ENCODE results near the gene UBE2S.

The UBE2S gene

DNA sequence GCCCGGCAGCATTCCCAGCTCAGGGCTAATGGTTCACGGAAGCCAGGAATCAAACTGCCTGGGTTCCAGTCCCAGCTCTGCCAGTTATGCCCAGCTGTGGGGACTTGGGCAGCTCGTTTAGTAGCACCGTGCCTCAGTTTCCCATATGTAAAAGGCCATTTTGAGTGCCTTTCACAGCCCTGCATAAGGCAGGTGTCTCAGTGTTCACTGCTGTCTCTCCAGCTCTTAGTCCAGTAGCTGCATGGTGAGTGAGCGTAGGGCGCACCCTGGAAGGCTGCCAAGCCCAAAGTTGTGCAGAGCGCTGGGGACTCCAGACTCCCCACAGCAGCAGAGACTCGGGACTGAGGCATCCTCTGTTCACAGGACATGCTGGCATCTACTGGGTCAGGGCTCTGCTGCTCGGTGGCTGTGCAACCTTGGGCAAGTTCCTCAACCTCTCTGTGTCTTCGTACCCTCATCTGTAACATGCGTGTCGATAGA, 16.4 kb downstream of the UBE2S start:
- Histone ChIP-seq H3K27me3 (no peaks in the 10 kb centered on the region), H3K9me3 (no peaks in the 10 kb centered on the region), H3K36me3 (peaks cover 44% of the 10 kb centered on the region), H3K27ac (no peak overlapping the region), H3K4me3 (ENCODE audit: low read depth in 1 of 2, low read length in 1 of 2) (no peak overlapping the region), H3K4me1 (ENCODE audit: control insufficient read depth in 1 of 2, insufficient read depth in 1 of 2, low read depth in 1 of 2, low read length in 1 of 2) (peaks cover 22 to 26% of the 10 kb centered on the region in 2 experiments)
- TF ChIP-seq, protein P1, sequence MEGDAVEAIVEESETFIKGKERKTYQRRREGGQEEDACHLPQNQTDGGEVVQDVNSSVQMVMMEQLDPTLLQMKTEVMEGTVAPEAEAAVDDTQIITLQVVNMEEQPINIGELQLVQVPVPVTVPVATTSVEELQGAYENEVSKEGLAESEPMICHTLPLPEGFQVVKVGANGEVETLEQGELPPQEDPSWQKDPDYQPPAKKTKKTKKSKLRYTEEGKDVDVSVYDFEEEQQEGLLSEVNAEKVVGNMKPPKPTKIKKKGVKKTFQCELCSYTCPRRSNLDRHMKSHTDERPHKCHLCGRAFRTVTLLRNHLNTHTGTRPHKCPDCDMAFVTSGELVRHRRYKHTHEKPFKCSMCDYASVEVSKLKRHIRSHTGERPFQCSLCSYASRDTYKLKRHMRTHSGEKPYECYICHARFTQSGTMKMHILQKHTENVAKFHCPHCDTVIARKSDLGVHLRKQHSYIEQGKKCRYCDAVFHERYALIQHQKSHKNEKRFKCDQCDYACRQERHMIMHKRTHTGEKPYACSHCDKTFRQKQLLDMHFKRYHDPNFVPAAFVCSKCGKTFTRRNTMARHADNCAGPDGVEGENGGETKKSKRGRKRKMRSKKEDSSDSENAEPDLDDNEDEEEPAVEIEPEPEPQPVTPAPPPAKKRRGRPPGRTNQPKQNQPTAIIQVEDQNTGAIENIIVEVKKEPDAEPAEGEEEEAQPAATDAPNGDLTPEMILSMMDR (IDR thresholded peaks at IDR 0.05) = no peak

DNA sequence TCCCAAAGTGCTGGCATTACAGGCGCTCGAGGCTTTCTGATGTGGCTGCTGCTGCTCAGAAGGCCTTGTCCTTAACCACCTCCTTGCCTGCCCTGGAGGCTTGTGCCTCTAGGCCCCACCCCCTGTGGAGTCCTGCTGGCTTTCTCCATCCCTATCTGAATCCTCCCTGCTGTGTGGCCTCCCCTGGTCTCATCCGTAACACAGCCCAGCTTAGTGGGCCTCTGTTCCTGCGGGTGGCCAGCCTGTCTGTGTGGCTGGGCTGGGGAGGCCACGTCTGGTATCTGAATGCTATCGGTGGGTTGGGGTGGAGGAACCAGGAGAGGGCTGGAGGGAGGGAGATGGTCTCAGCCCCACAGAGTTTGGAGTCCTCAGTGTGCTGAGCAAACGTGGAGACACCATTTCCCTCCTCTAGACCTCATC, 17.1 kb downstream of the UBE2S start:
- Histone ChIP-seq H3K36me3 (peaks cover 44% of the 10 kb centered on the region), H3K4me3 (ENCODE audit: low read depth in 1 of 2, low read length in 1 of 2) (no peak overlapping the region), H3K27ac (no peak overlapping the region), H3K9me3 (no peaks in the 10 kb centered on the region), H3K4me1 (ENCODE audit: control insufficient read depth in 1 of 2, insufficient read depth in 1 of 2, low read depth in 1 of 2, low read length in 1 of 2) (peaks cover 22 to 27% of the 10 kb centered on the region in 2 experiments), H3K27me3 (no peaks in the 10 kb centered on the region)
- TF ChIP-seq, protein P1 (IDR thresholded peaks at IDR 0.05) = no peak

DNA sequence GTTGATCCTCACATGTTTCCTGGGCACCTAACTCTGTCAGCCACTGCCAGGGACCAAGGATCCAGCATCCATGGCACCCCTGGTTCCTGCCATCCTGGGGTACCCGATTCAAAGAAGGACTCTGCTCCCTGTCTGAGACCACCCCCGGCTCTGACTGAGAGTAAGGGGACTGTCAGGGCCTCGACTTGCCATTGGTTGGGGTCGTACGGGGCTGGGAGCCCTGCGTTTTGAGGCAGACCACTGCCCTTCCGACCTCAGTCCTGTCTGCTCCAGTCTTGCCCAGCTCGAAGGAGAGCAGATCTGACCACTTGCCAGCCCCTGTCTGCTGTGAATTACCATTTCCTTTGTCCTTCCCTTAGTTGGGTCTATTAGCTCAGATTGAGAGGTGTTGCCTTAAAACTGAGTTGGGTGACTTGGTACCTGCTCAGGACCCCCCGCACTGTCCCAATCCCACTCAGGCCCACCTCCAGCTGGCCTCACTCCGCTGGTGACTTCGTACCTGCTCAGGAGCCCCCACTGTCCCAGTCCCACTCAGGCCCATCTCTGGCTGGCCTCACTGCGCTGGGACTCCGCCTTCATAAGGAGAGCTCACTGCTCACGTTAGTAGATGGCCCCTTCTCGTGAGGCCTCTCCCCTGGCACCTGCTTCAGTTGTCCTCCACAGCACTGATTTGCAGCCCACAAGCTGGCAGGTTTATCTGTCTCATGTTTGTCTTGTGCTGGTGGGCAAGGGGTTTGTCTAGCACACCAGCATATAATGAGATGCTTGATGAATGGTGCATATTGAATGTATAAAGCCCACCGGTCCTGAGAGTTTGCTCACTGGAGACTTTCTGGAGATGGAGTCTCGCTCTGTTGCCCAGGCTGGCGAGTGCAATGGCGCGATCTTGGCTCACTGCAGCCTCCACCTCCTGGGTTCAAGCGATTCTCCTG, 17.9 kb downstream of the UBE2S start:
- Histone ChIP-seq H3K4me3 (ENCODE audit: low read depth in 1 of 2, low read length in 1 of 2) (no peak overlapping the region), H3K27ac (no peak overlapping the region), H3K9me3 (no peaks in the 10 kb centered on the region), H3K27me3 (no peaks in the 10 kb centered on the region), H3K4me1 (ENCODE audit: control insufficient read depth in 1 of 2, insufficient read depth in 1 of 2, low read depth in 1 of 2, low read length in 1 of 2) (peaks cover 30 to 32% of the 10 kb centered on the region in 2 experiments), H3K36me3 (peaks cover 44% of the 10 kb centered on the region)
- TF ChIP-seq, protein P1 (IDR thresholded peaks at IDR 0.05) = no peak

DNA sequence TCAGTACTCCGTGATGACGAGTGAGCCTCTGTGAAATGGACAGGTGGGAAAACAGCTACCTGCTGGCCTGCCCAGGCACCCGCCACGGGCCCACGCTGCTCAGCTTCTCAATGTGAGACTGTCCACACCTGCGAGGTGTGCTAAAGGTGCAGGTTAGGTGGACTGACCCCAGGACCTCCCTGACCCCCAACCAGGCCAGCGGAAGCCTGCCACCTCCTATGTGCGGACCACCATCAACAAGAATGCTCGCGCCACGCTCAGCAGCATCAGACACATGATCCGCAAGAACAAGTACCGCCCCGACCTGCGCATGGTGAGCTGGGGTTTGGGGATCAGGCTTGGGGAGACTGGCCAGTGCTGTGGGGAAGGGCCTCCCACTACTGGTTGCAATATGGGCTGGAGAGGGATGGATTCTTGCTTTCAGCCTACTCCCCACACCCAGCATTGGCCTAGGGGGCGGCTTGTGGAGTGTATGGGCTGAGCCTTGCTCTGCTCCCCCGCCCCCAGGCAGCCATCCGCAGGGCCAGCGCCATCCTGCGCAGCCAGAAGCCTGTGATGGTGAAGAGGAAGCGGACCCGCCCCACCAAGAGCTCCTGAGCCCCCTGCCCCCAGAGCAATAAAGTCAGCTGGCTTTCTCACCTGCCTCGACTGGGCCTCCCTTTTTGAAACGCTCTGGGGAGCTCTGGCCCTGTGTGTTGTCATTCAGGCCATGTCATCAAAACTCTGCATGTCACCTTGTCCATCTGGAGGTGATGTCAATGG, 19.7 kb downstream of the UBE2S start:
- H3K4me3 ChIP-seq (ENCODE audit: low read depth in 1 of 2, low read length in 1 of 2) = peak overlapping the region in 1 of 2 experiments; percentile 78
- peaks cover 44% of the 10 kb centered on the region for H3K36me3 ChIP-seq
- H3K27me3 ChIP-seq = peaks cover 5% of the 10 kb centered on the region
- H3K9me3 ChIP-seq = no peaks in the 10 kb centered on the region
- no peak overlapping the region for H3K27ac ChIP-seq
- TF ChIP-seq, protein P1 (IDR thresholded peaks at IDR 0.05) = no peak
- peaks cover 42 to 44% of the 10 kb centered on the region in 2 experiments for H3K4me1 ChIP-seq (ENCODE audit: control insufficient read depth in 1 of 2, insufficient read depth in 1 of 2, low read depth in 1 of 2, low read length in 1 of 2)

DNA sequence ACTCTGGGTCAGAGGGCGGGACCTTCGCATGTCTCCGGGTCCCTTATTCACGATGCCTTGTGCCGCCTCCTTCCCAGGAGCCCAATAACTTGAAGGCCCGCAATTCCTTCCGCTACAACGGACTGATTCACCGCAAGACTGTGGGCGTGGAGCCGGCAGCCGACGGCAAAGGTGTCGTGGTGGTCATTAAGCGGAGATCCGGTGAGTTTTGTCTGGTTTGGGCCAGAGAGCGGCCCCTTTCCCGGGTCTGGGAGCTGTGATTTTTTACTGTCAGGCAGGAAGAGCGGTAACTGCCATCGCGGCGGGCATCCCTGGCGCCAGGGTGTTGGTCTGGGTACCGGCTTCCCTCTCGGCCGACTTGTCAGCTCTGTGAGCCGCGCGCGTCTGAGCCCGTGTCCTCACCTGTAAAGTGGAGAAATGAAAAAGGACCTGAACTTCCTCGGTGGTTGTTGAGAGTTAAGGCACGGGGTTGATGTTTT, 21.1 kb downstream of the UBE2S start:
- Histone ChIP-seq H3K4me3 (ENCODE audit: low read depth in 1 of 2, low read length in 1 of 2) (peak overlapping the region; percentile 78 to 100), H3K4me1 (ENCODE audit: control insufficient read depth in 1 of 2, insufficient read depth in 1 of 2, low read depth in 1 of 2, low read length in 1 of 2) (peaks cover 43 to 47% of the 10 kb centered on the region in 2 experiments), H3K9me3 (no peaks in the 10 kb centered on the region), H3K27ac (peak overlapping the region; percentile 88), H3K36me3 (peaks cover 37% of the 10 kb centered on the region), H3K27me3 (peaks cover 19% of the 10 kb centered on the region)
- TF ChIP-seq, protein P1 (IDR thresholded peaks at IDR 0.05) = no peak

All from neutrophil (primary cell).